ENCODE data around the gene HPX.

The HPX gene

GRCh38 chr11:6475936-6476335, 35.1 kb upstream of the HPX start:
- ATAC-seq (replicated peaks) (no peak), DNase-seq (no peak)
- H3K4me1 Mint-ChIP-seq (ENCODE audit: low read depth in 2 of 2), result peaks cover 29 to 31% of the 10 kb centered on the region in 2 donors
- no peaks in the 10 kb centered on the region for H3K9me3 Mint-ChIP-seq
- H3K27ac Mint-ChIP-seq, result peak overlapping the region; percentile 84 to 90
- H3K4me3 Mint-ChIP-seq, result no peak overlapping the region
- H3K36me3 Mint-ChIP-seq (ENCODE audit: insufficient read depth), result peaks cover 17% of the 10 kb centered on the region
- H3K27me3 Mint-ChIP-seq, result no peaks in the 10 kb centered on the region

- peaks cover 16% of the 10 kb centered on the region for H3K36me3 Mint-ChIP-seq (ENCODE audit: insufficient read depth)
- no peaks in the 10 kb centered on the region for H3K27me3 Mint-ChIP-seq
- H3K4me3 Mint-ChIP-seq, result peak overlapping the region; percentile 88 to 89
- H3K4me1 Mint-ChIP-seq (ENCODE audit: low read depth in 2 of 2), result peaks cover 21 to 23% of the 10 kb centered on the region in 2 donors
- no peaks in the 10 kb centered on the region for H3K9me3 Mint-ChIP-seq
- ATAC-seq (replicated peaks), result no peak
- no peak for DNase-seq
- peak overlapping the region; percentile 83 to 90 for H3K27ac Mint-ChIP-seq
These were observed 34.2 kb upstream of the HPX start for GRCh38 chr11:6474806-6475500.

- DNase-seq (no peak), ATAC-seq (replicated peaks) (no peak)
- Mint-ChIP-seq H3K9me3 (no peaks in the 10 kb centered on the region), H3K27ac (peak overlapping the region; percentile 83 to 90), H3K36me3 (ENCODE audit: insufficient read depth) (peaks cover 16% of the 10 kb centered on the region), H3K4me3 (peak overlapping the region; percentile 88 to 89), H3K27me3 (no peaks in the 10 kb centered on the region), H3K4me1 (ENCODE audit: low read depth in 2 of 2) (peaks cover 16 to 19% of the 10 kb centered on the region in 2 donors)
These were observed 33.6 kb upstream of the HPX start for GRCh38 chr11:6474413-6474792.

- ATAC-seq (replicated peaks) (peak; percentile 79), DNase-seq (peak; percentile 37 to 50 (median 42))
- no peaks in the 10 kb centered on the region for H3K9me3 Mint-ChIP-seq
- H3K4me1 Mint-ChIP-seq (ENCODE audit: low read depth in 2 of 2), result peaks cover 16 to 19% of the 10 kb centered on the region in 2 donors
- H3K27ac Mint-ChIP-seq, result peak within 1 kb of the TSS; percentile 83 to 90
- peak within 1 kb of the TSS; percentile 88 to 89 for H3K4me3 Mint-ChIP-seq
- H3K36me3 Mint-ChIP-seq (ENCODE audit: insufficient read depth), result peaks cover 16% of the 10 kb centered on the region
- H3K27me3 Mint-ChIP-seq, result no peaks in the 10 kb centered on the region
These were observed 32.9 kb upstream of the HPX start, which contains the start of gene TRIM3 for GRCh38 chr11:6473451-6474412. TSS of gene TRIM3 (minus strand) at chr11:6473941. CDS start at chr11:6465695, 8,246 bp downstream.

- Mint-ChIP-seq H3K27me3 (no peaks in the 10 kb centered on the region), H3K4me1 (ENCODE audit: low read depth in 2 of 2) (peaks cover 16 to 19% of the 10 kb centered on the region in 2 donors), H3K9me3 (no peaks in the 10 kb centered on the region), H3K36me3 (ENCODE audit: insufficient read depth) (peaks cover 13% of the 10 kb centered on the region), H3K4me3 (peak overlapping the region; percentile 88 to 89), H3K27ac (peak overlapping the region; percentile 83 to 90)
- DNase-seq (no peak), ATAC-seq (replicated peaks) (no peak)
These were observed 32.1 kb upstream of the HPX start for GRCh38 chr11:6472934-6473333.

- Mint-ChIP-seq H3K27ac (no peak overlapping the region), H3K27me3 (no peaks in the 10 kb centered on the region)
These were observed 28.8 kb upstream of the HPX start for GRCh38 chr11:6469599-6469998.

GRCh38 chr11:6468712-6469495, 28.1 kb upstream of the HPX start:
- no peak overlapping the region for H3K4me3 Mint-ChIP-seq
- DNase-seq, result no peak
- no peaks in the 10 kb centered on the region for H3K9me3 Mint-ChIP-seq
- no peaks in the 10 kb centered on the region for H3K27me3 Mint-ChIP-seq
- peaks cover 4% of the 10 kb centered on the region for H3K36me3 Mint-ChIP-seq (ENCODE audit: insufficient read depth)
- ATAC-seq (replicated peaks), result no peak
- peaks cover 11 to 18% of the 10 kb centered on the region in 2 donors for H3K4me1 Mint-ChIP-seq (ENCODE audit: low read depth in 2 of 2)
- no peak overlapping the region for H3K27ac Mint-ChIP-seq

More at GRCh38 chr11:6469599-6469998, 28.8 kb upstream of the HPX start:
- H3K36me3 Mint-ChIP-seq (ENCODE audit: insufficient read depth), result peaks cover 8% of the 10 kb centered on the region
- no peak overlapping the region for H3K4me3 Mint-ChIP-seq
- DNase-seq (no peak), ATAC-seq (replicated peaks) (no peak)
- H3K4me1 Mint-ChIP-seq (ENCODE audit: low read depth in 2 of 2), result peaks cover 14 to 24% of the 10 kb centered on the region in 2 donors
- H3K9me3 Mint-ChIP-seq, result no peaks in the 10 kb centered on the region

GRCh38 chr11:6459099-6459450, 18.3 kb upstream of the HPX start:
- ATAC-seq (replicated peaks), result no peak
- H3K4me1 Mint-ChIP-seq (ENCODE audit: low read depth in 2 of 2), result no peaks in the 10 kb centered on the region
- H3K4me3 Mint-ChIP-seq, result no peak overlapping the region
- peaks cover 6% of the 10 kb centered on the region for H3K36me3 Mint-ChIP-seq (ENCODE audit: insufficient read depth)
- no peaks in the 10 kb centered on the region for H3K27me3 Mint-ChIP-seq
- no peaks in the 10 kb centered on the region for H3K9me3 Mint-ChIP-seq
- H3K27ac Mint-ChIP-seq, result no peak overlapping the region
- DNase-seq, result no peak

GRCh38 chr11:6458352-6459098, 17.7 kb upstream of the HPX start:
- Mint-ChIP-seq H3K27ac (no peak overlapping the region), H3K36me3 (ENCODE audit: insufficient read depth) (peaks cover 10% of the 10 kb centered on the region), H3K27me3 (no peaks in the 10 kb centered on the region), H3K9me3 (no peaks in the 10 kb centered on the region), H3K4me1 (ENCODE audit: low read depth in 2 of 2) (no peaks in the 10 kb centered on the region), H3K4me3 (no peak overlapping the region)
- DNase-seq (no peak), ATAC-seq (replicated peaks) (no peak)

GRCh38 chr11:6457581-6458320, 17.0 kb upstream of the HPX start:
- H3K27ac Mint-ChIP-seq, result no peak overlapping the region
- no peaks in the 10 kb centered on the region for H3K4me1 Mint-ChIP-seq (ENCODE audit: low read depth in 2 of 2)
- H3K36me3 Mint-ChIP-seq (ENCODE audit: insufficient read depth), result peaks cover 11% of the 10 kb centered on the region
- H3K27me3 Mint-ChIP-seq, result no peaks in the 10 kb centered on the region
- no peak for DNase-seq
- no peak overlapping the region for H3K4me3 Mint-ChIP-seq
- H3K9me3 Mint-ChIP-seq, result no peaks in the 10 kb centered on the region
- ATAC-seq (replicated peaks), result no peak

GRCh38 chr11:6456361-6457073, 15.7 kb upstream of the HPX start:
- no peaks in the 10 kb centered on the region for H3K9me3 Mint-ChIP-seq
- H3K36me3 Mint-ChIP-seq (ENCODE audit: insufficient read depth), result peaks cover 11% of the 10 kb centered on the region
- ATAC-seq (replicated peaks), result no peak
- no peaks in the 10 kb centered on the region for H3K4me1 Mint-ChIP-seq (ENCODE audit: low read depth in 2 of 2)
- no peak overlapping the region for H3K4me3 Mint-ChIP-seq
- DNase-seq, result no peak
- no peaks in the 10 kb centered on the region for H3K27me3 Mint-ChIP-seq
- H3K27ac Mint-ChIP-seq, result no peak overlapping the region

GRCh38 chr11:6455070-6455469, 14.3 kb upstream of the HPX start:
- no peaks in the 10 kb centered on the region for H3K27me3 Mint-ChIP-seq
- H3K36me3 Mint-ChIP-seq (ENCODE audit: insufficient read depth), result peaks cover 11% of the 10 kb centered on the region
- ATAC-seq (replicated peaks) (no peak), DNase-seq (no peak)
- H3K27ac Mint-ChIP-seq, result no peak overlapping the region
- H3K4me3 Mint-ChIP-seq, result no peak overlapping the region
- no peaks in the 10 kb centered on the region for H3K9me3 Mint-ChIP-seq
- H3K4me1 Mint-ChIP-seq (ENCODE audit: low read depth in 2 of 2), result no peaks in the 10 kb centered on the region

Measured in effector memory CD8-positive, alpha-beta T cell (primary cell).